GM18868 (cell line): ENCODE results near the gene RBM27.
A peak's percentile ranks its signal among the peaks of the same experiment; 100 is the strongest.
"Not testable (repeated sequence)": the region's sequence is repeated elsewhere in the genome, so short reads cannot be mapped to it uniquely, and the experiment has no call there.

Experiments
- ATAC-seq: cut with Tn5 transposase; IDR thresholded peaks from one replicate; pipeline ENCODE4 v1.9.1; 2021; ENCODE audit warnings: mild to moderate bottlenecking, moderate library complexity; ENCODE audit not compliant: unreplicated experiment

Gene RBM27, protein sequence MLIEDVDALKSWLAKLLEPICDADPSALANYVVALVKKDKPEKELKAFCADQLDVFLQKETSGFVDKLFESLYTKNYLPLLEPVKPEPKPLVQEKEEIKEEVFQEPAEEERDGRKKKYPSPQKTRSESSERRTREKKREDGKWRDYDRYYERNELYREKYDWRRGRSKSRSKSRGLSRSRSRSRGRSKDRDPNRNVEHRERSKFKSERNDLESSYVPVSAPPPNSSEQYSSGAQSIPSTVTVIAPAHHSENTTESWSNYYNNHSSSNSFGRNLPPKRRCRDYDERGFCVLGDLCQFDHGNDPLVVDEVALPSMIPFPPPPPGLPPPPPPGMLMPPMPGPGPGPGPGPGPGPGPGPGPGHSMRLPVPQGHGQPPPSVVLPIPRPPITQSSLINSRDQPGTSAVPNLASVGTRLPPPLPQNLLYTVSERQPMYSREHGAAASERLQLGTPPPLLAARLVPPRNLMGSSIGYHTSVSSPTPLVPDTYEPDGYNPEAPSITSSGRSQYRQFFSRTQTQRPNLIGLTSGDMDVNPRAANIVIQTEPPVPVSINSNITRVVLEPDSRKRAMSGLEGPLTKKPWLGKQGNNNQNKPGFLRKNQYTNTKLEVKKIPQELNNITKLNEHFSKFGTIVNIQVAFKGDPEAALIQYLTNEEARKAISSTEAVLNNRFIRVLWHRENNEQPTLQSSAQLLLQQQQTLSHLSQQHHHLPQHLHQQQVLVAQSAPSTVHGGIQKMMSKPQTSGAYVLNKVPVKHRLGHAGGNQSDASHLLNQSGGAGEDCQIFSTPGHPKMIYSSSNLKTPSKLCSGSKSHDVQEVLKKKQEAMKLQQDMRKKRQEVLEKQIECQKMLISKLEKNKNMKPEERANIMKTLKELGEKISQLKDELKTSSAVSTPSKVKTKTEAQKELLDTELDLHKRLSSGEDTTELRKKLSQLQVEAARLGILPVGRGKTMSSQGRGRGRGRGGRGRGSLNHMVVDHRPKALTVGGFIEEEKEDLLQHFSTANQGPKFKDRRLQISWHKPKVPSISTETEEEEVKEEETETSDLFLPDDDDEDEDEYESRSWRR

GRCh38 chr5:146203011-146203871, at the start of gene RBM27:
Gene RBM27 (plus strand): TSS chr5:146203605. CDS start chr5:146203766, 161 bp downstream.
- peak; percentile 99 for ATAC-seq

- no peak for ATAC-seq
Measured at GRCh38 chr5:146158255-146158654, 45.1 kb upstream of the RBM27 start.

GRCh38 chr5:146164382-146164781, 39.0 kb upstream of the RBM27 start:
- ATAC-seq, result no peak

DNA sequence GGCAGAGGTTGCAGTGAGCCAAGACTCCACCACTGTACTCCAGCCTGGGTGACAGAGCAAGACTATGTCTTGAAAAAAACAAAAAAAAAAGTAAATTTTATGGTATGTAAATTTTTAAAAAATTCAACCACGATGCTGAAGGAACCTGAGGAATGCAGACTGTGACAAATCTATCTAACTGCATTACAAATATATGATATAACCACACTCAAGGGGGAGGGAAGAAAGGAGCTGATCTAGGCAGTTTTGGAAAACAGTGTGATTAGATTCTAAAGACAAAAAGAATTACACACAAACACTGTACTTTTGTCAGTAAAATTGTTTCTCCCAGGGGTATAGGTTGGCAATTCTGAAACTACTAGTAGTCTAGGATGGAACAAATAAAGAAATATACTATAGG, 37.9 kb upstream of the RBM27 start:
- no peak for ATAC-seq

DNA sequence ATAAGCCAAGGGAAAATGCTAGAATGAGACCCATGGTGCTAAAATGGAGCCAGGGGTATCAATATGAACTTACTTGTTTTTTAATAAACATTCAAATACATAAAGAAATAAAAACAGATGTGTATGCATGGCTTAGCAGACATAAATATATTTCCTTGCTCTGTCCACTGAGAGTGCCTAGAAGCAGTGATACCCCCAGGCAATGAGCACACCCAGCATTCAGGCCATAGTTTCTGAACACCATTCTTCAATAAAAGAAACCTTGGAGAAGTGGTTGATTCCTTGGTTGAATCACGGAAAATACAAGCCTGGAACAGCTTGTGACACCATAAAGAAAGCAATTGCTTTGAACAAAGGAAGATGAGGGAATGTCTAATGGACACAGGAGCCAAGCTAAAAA, 37.5 kb upstream of the RBM27 start:
- ATAC-seq, result no peak

DNA sequence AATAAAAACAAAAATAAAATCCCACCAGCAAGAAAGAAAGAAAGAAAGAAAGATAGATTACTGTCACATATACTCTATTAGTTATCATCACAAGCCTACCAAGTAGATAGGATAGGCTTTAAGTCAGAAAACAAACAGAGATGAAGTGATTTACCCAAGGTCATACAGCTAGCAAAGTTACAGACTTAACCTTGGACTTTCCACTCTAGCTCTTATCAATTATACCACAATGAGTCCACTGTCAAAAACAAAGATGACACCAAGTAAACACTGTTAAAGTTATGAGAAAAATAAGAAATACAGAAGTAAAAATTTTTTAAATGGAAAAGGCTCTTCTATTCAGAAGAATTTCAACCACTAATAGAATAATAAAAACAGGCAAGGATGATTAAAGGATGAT, 34.3 kb upstream of the RBM27 start:
- ATAC-seq, result no peak

GRCh38 chr5:146173049-146173448, 30.4 kb upstream of the RBM27 start:
- ATAC-seq, result peak; percentile 67

DNA sequence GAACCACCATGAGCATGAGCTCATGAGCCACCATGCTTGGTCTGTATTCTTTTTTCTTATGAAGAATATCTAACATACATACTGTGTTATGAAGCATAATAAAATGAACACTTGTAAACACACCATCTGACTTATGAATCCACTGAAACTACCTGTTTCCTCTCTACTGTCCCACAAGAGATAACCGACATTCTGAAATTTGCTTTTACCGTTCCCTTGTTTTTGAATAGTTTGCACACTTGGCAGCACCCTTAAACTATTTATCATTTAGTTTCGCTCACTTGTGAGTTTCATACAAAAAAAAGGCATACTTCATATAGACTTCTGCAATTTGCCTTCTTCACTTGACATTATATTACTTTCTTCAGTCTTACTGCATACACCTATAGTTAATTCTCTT, 29.8 kb upstream of the RBM27 start:
- ATAC-seq, result peak; percentile 95

- no peak for ATAC-seq
Measured at GRCh38 chr5:146176805-146177204, 26.6 kb upstream of the RBM27 start.

GRCh38 chr5:146179696-146180095, 23.7 kb upstream of the RBM27 start:
- ATAC-seq, result no peak

DNA sequence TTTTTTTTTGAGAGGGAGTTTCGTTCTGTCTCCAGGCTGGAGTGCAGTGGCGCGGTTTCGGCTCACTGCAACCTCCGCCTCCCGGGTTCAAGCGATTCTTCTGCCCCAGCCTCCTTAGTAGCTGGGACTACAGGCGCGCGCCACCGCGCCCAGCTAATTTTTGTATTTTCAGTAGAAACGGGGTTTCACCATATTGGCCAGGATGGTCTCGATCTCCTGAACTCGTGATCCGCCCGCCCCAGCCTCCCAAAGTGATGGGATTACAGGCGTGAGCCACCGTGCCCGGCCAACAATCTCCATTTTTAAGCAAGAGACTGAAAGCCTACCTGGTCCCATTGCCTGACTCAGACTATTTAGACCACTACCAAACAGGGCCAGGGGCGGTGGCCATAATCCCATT, 20.0 kb upstream of the RBM27 start:
- ATAC-seq, result not testable (repeated sequence)

- no peak for ATAC-seq
Measured at GRCh38 chr5:146185161-146185560, 18.2 kb upstream of the RBM27 start.

DNA sequence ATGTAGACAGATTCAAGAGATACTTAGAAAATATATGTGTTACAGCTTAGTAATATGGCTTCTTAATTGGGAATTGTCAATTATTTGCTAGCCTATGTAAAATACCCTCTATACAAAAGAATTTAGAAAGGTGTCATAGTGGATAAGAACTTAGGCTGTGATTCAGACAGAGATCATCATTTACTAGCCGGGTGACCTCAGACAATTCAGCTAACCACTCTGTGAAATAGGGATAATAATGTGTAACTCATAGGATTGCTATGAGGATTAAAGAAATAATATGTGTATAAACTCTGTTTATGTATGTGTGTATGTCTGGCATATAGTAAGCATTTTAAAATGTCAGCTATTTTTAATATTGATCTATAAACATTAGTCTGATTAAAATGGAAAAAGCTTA, 15.0 kb upstream of the RBM27 start:
- no peak for ATAC-seq

- ATAC-seq, result no peak
Measured at GRCh38 chr5:146192571-146193043, 10.8 kb upstream of the RBM27 start.

- ATAC-seq, result no peak
Measured at GRCh38 chr5:146193285-146193684, 10.1 kb upstream of the RBM27 start.

DNA sequence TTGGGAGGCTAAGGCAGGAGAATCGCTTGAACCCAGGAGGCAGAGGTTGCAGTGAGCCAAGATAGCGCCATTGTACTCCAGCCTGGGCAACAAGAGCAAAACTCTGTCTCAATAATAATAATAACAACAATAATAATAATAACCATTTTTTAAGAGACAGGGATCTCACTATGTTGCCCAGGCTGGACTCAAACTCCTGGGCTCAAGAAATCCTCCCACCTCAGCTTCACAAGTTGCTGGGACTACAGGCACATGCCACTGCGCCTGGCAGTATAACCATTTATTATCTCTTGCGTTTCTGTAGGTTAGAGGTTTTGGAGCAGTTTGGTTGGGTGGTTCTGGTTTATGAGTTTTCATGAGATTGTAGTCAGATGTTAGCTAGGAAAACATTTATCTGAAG, 8.4 kb upstream of the RBM27 start:
- ATAC-seq, result not testable (repeated sequence)

DNA sequence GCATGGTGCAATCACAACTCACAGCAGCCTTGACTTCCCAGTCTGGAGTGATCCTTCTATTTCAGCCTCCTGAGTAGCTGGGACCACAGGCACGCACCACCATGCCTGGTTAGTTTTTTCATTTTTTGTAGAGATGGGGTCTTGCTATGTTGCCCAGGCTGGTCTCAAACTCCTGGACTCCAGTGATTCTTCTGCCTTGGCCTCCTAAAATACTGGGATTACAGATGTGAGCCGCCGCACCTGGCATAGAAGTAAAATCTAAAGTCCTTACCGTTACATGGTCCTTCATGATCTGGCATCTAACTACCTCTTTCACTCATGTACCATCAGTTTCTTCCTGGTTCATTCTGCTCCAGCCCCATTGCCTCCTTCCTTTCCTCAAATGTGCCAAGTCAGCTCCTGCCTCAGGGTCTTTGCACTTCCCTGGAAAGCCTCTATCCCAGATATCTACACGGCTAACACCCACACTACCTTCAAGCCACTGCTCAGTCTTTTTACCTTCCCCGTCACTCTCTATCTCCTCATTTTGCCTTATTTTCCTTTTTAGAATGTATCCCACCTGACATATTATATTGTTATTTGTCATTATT, 6.9 kb upstream of the RBM27 start:
- no peak for ATAC-seq

GRCh38 chr5:146199176-146199815, 4.1 kb upstream of the RBM27 start:
- no peak for ATAC-seq

GRCh38 chr5:146201795-146202194, 1.6 kb upstream of the RBM27 start:
- not testable (repeated sequence) for ATAC-seq

DNA sequence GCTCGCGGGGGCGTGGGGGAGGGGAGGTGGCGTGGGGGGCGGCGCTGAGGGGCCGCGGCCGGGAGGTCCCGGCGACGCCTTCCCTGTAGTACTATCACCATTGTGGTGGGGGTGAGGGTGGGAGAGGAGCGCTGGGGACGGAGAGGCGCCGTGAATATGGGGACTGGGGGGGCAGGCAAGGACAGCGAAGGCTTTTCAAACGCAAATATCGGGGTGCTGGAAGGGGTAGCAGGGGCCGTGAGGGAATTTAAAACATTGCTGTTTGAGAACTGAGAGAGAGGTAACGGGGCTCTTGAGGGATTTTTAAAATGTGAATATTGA, 427 bp downstream of the RBM27 start:
- ATAC-seq, result peak; percentile 5
